Endothelial cell of umbilical vein (primary cell): Measurements from ENCODE around the gene GALNT1.

ENCODE experiments used
- CTCF ChIP-seq, 2 donors: IDR thresholded peaks; 1 replicate in 1 of 2; 2 replicates in 1 of 2; pipeline ENCODE4 v1.5.1; 2011; ENCODE audit warnings: low read length in 2 of 2, mild to moderate bottlenecking in 2 of 2, moderate library complexity in 2 of 2, control low read depth in 1 of 2, inconsistent platforms in 1 of 2, low read depth in 1 of 2; ENCODE audit not compliant: insufficient read depth in 1 of 2; ENCODE audit errors: extremely low read depth in 1 of 2
- EZH2 ChIP-seq: IDR thresholded peaks from 2 replicates; pipeline ENCODE4 v1.6.1; 2012; ENCODE audit warnings: borderline replicate concordance, low read depth, mild to moderate bottlenecking, moderate library complexity, low read length, inconsistent platforms; ENCODE audit not compliant: severe bottlenecking
- JUN ChIP-seq: IDR thresholded peaks from 2 replicates; pipeline ENCODE4 v1.6.1; 2011; ENCODE audit warnings: borderline replicate concordance, low read depth; ENCODE audit not compliant: insufficient read length, insufficient read depth
- POLR2A ChIP-seq: IDR thresholded peaks from 2 replicates; pipeline ENCODE4 v1.6.1; 2012; ENCODE audit warnings: low read depth, mild to moderate bottlenecking, control low read depth, low read length
- POLR2AphosphoS5 ChIP-seq: IDR thresholded peaks from 2 replicates; pipeline ENCODE4 v1.6.1; 2012; ENCODE audit warnings: low read depth, mild to moderate bottlenecking, control low read depth, low read length, moderate library complexity; ENCODE audit not compliant: insufficient read depth

- TF ChIP-seq CTCF (IDR thresholded peaks at IDR 0.05; ENCODE audit: extremely low read depth in 1 of 2, insufficient read depth in 1 of 2, low read depth in 1 of 2, low read length in 2 of 2) (no peak), POLR2A (no peak), EZH2 (no peak), JUN (no peak), POLR2AphosphoS5 (no peak)
These were observed 110.1 kb downstream of the GALNT1 start for GRCh38 chr18:35691625-35692024.
